ENCODE data around the gene LINGO3.

- TF ChIP-seq CTCF (IDR thresholded peaks at IDR 0.05; ENCODE audit: control extremely low read depth in 1 of 3, insufficient read depth in 1 of 3, low read depth in 1 of 3, low read length in 3 of 3) (no peak), RAD21 (IDR thresholded peaks at IDR 0.05 in 1 of 2, conservative IDR thresholded peaks at IDR 0.05 in 1 of 2; ENCODE audit: low read depth in 2 of 2, low read length in 2 of 2) (no peak)
Measured at GRCh38 chr19:2350656-2351055, 42.7 kb upstream of the LINGO3 start.
